Right kidney (tissue), 1 donor: Measurements from ENCODE around the gene RETN.

Experiments
- DNase-seq: peaks from one replicate; pipeline ENCODE4 v3.0.0-alpha.2; 2016

The RETN gene

GRCh38 chr19:7685546-7686445 is 16.9 kb downstream of the RETN start:
- no peak for DNase-seq

GRCh38 chr19:7687177-7687576 is 18.3 kb downstream of the RETN start:
- DNase-seq: no peak

- DNase-seq: no peak
Measured at GRCh38 chr19:7689165-7689564, 20.3 kb downstream of the RETN start.

- DNase-seq: no peak
Measured at GRCh38 chr19:7690779-7691258, 22.0 kb downstream of the RETN start.

- no peak for DNase-seq
Measured at GRCh38 chr19:7691497-7691896, 22.6 kb downstream of the RETN start.

- no peak for DNase-seq
Measured at GRCh38 chr19:7692417-7693088, 23.7 kb downstream of the RETN start.

DNA sequence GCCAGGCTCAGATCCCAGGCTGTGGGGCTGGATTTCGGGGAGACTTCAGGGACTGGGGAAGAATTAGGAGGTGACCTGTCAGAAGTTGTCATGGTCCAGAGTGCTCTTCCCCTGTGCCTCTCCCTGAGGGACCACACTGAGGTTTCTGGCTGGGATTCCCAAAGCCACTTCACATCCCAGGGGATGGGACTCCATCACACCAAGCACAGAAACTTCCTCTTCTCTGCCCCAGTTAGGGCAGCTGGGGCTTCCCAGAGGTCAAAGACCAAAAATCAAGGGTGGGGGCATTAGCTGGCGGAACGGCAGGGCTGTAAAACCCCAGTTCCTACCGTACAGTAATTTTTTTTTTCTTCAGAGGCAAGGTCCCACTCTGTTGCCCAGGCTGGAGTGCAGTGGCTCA is 25.6 kb downstream of the RETN start:
- no peak for DNase-seq

DNA sequence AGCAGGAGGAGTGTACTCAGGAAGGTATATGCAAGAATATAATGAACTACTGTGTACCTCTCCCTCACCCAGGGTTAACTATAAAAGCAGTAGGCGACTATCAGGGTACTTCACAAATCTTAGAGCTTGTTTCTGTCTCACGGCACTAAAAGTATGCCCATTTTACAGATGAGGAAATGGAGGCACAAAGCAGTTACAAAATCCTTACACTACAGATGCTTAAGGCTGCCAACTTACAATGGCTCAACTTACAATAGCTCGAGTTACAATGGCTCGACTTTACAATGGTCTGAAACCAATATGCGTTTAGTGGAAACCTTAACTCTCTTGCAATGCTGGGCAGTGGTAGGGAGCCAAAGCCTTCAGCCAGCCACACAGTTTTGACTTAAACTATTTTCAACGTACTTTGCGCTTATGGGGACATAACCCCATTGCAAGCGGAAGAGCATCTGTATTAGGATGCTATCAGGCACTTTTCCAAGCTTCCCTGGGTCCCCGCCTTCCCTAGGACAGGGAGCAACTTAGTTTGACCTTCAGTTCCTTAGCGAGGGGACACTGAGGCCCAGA is 29.0 kb downstream of the RETN start:
- no peak for DNase-seq

- DNase-seq: no peak
Measured at GRCh38 chr19:7698583-7698982, 29.7 kb downstream of the RETN start.

DNA sequence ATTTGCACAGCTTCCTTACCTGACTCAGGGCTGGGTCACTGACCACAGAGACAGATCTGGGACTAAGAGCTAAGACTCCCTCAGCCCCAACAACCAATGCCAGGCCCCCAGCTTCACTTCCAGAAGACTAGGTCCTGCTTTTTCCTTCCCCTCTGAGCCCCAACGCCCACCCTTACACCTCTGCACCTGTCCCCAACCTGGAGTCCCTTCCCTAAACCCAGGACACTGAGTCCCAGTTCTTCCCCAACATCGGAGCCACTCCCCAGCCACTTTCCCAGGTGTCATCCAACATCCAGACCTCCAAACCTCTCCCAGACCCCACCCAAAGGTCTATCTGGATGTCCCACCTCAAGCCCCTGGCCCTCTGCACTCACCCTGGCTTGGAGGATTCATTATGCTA is 30.2 kb downstream of the RETN start:
- no peak for DNase-seq

GRCh38 chr19:7699417-7700401 is 30.9 kb downstream of the RETN start:
- DNase-seq: no peak

GRCh38 chr19:7701049-7701653 is 32.3 kb downstream of the RETN start:
- no peak for DNase-seq

DNA sequence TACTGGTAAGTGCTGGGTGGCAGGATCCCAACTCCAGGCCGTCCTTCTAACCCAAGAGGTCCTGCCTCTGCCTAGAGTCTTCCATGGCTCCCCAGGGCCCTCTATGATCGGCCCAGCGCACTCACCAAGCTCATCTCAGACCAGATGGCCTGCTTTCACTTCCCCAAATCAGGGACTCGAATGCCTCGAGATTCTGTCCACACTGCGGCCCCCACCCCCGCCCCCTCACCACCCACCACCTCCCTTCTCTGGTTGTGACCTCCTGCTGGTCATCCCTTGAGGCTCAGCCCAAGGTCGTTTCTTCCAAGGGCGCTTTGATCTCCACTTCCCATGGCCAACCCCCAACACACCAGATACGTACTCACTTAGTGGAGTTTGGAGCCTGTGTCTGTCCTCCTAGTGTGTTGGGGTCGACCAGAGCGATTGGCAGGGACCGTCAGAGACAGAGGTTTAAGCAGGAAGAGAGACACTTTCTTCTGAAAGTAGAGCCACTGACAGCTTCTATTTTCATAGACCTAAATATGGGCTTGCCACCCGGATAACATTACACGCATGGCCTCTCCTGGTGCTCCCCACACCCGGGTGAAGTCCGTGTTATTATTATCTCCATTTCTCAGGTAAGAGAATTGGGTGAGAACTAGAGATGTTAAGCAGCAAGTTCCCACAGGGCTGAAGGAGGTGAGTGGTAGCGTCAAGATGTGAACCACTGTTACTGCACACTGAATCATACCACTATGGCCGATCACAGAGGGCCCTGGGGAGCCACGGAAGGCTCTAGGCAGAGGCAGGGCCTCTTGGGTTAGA is 33.0 kb downstream of the RETN start, which contains the start of gene FCER2:
TSS of gene FCER2 (minus strand) at position 478 of the 804 bp plus-strand sequence. CDS start 2,371 bp downstream, outside the sequence.
- DNase-seq: no peak

DNA sequence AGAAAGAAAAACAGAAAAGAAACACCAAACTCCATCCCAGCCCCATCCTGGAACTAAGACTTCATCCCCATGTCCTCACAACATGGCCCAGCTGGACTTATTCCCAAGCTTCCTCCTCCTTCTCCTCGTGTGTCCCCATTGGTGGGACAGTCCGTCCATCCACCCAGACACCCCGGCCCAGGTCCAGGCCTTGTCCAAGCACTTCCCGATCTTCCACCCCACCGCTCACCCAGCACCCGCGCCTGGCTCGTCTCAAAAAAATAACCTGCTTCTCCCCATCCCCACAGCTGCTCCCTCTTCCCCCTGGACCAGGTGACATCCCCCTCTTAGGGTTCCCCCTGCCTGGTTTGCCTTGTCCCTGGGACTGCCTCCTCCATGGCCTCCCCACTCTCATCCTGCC is 34.5 kb downstream of the RETN start:
- DNase-seq: no peak

- DNase-seq: no peak
Measured at GRCh38 chr19:7704280-7705060, 35.6 kb downstream of the RETN start.

DNA sequence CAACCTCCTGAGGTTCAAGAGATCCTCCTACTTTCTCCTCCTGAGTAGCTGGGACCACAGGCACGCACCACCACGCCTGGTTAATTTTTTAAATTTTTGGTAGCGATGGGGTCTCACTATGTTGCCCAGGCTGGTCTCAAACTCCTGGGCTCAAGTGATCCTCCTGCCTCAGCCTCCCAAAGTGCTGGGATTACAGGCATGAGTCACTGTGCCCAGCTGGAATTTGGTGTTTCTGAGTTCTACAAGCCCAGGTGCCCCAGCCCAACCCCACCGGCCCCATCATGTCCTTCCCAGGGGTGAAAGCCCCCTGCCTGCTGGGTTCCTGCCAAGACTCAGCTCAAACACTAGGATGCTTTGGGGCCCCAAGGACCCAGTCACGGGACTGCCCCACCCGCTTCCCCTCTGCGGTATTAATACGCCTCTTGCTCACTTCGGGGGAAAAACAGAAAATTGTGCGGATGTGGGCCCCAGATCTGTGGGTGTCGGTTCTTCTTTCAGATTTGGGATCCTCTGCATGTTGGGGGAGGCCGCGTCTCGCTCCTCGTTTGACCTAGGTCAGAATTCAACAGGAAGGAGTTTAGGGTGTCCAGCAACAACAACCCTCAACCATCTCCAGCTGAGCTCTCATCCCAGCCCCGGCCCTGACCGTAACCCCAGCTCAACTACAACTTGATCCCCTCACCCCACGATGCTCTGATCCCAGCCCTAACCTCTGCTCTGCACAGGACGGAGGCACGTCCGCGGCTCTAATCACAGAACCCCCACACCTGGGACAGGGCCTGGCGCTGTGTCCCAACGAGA is 36.7 kb downstream of the RETN start:
- no peak for DNase-seq

GRCh38 chr19:7706188-7706954 is 37.5 kb downstream of the RETN start:
- DNase-seq: no peak

GRCh38 chr19:7706955-7707456 is 38.2 kb downstream of the RETN start:
- DNase-seq: no peak
